NCI-H748 (cell line): ENCODE results near the gene FOXO4.

Experiments used
- DNase-seq: peaks from one replicate; lab custom pipeline; 2025; ENCODE audit not compliant: unreplicated experiment; lab: John Stamatoyannopoulos, UW

Gene FOXO4

GRCh38 chrX:71098951-71099506 lies 3.4 kb downstream of the FOXO4 start:
- DNase-seq = no peak

DNA sequence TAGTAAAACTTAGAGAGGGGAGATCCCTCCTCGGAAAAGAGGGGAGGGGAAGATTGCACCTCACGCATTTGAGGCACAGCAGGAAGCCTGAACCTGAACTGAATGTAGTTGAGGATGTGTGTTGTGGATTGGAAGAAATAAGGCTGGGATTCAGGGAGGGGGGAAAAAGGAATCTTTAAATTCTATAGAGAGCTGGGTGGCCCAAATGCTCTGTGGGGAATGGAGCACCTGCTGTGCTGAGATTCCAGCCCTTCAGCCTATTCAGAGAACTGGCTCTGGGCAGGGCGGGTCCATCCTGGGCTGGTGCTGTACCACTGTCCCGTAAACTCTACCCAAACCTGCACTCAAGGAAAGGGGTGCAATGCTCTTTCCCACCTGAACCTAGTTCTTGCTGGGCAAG lies 4.1 kb downstream of the FOXO4 start:
- no peak for DNase-seq

- no peak for DNase-seq
Measured at GRCh38 chrX:71100581-71101505, 5.2 kb downstream of the FOXO4 start.

DNA sequence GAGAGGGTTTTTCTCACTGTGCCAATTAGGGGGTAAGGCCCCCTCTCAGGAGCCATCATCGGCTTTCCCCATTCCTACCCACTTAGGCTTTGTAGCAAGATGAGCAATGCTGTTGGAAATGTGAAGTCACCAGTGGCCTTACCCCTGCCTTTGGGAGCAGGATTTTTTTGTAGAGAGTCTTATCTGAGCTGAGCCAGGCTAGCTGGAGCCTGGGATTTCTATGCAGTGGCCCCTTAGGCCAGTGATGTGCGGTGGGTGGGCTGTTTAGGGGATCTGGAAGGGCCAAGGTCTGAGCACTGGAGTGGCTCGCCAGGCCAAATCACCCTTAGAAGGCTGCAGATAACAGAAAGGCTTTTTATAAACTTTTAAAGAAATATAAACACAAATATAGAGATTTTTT lies 6.6 kb downstream of the FOXO4 start:
- DNase-seq = no peak

GRCh38 chrX:71103110-71103983 lies 7.7 kb downstream of the FOXO4 start:
- no peak for DNase-seq

- DNase-seq = no peak
Measured at GRCh38 chrX:71105628-71106027, 10.0 kb downstream of the FOXO4 start.

GRCh38 chrX:71106427-71106826 lies 10.8 kb downstream of the FOXO4 start, which contains the start of gene CXorf65:
Gene CXorf65 (minus strand): TSS chrX:71106740. CDS start chrX:71106556, 184 bp downstream.
- DNase-seq = no peak

DNA sequence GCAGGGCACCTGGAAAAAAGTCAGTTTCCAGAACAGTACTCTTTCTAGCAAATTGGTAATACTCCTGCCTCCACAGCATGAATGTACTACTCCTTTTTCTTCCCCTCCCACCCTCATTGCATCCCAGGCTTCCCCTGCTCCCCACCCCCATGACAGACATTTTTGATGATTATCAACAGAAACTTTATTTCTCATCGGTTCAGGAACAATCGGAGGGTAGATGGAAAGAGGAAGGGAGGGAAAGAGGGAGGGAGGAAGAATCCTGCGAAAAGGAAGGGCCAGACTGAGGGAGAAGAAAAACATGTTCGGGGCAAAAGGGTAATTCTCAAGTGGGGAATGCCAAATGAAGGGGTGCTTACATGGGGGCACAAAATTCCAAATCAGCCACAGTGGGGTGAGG lies 11.6 kb downstream of the FOXO4 start:
- DNase-seq = no peak

DNA sequence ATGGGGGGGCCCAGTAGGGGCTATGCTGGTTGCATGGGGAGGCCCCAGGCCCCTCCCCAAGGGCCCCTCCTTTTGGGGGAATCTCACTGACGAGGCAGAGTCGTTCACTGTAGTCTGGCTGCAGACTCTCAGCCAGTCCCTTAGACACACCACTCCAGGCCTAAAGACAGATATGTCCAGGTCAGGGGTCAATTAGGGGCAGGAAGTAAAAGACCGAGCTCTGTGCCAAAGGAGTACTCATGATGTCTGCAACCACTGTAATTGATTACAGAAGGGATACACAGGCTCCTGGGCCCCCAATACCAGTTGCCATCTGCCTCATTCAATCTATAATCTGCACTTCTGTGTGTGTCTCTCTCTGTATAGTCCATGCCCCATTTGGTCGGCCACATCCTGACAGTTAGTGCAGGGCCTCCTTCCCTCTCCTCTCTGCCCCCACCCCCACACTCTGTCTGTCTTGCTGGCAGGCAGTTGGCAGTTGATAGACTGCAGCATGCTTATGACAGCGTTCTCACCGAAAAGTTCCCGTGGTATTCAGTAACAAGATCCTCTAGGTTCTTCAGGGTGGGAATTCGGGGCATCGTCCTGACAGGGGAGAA lies 12.2 kb downstream of the FOXO4 start:
- DNase-seq = no peak

DNA sequence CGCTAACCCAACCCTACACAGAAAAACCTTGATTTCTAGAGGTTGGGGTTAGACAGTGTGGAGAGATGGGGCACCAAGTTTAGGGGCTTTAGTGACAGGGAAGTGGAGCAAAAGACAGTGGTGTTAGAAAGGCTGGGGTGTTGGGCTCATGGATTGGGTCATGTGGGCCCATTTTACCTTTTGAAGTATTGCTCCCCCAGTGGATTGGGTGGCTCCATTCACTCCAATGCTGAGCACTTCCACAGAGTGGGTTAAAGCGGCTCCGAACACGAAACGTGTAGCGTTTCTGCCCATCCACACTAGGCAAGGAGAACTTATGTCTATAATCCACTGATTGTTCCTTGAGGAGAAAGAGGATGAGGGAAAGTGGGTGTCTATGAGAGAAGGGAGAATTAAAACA lies 13.4 kb downstream of the FOXO4 start:
- DNase-seq = no peak

DNA sequence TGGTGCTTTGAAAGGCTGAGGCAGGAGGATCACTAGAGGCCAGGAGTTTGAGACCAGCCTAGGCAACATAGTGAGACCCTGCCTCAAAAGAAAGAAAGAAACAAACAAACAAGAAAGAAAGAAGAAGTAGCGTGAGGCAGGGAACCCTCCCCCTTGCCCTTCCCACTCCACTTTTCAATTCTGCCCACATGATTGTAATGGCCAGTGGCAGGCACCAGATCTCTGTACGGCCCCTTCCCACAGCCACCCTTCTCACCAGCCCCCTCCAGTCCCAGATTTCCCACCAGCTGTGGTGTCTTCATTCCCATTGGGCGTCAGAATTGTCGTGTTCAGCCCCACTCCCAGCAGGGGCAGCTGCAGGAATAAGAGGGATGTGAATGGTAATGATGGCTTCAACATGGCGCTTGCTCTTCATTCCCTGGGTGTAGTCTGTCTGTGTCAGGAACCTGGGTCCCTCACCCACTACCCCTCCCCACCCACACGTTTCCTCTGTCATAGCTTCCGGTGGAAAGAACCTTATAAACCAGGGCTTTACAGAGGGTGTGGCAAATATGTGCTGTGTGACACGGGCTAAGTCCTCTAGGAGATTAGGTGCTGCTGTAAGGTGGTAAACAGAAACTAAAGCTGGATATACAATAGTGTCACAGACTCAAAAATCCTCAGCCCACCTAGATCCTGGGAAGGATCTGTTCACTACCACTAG lies 15.6 kb downstream of the FOXO4 start, which contains the start of gene IL2RG:
Gene IL2RG (minus strand): TSS at position 437 of the 703 bp plus-strand sequence. CDS start 38 bp downstream, at position 399.
- peak; percentile 7 for DNase-seq

GRCh38 chrX:71111921-71112431 lies 16.3 kb downstream of the FOXO4 start:
- DNase-seq = no peak

GRCh38 chrX:71117358-71117757 lies 21.7 kb downstream of the FOXO4 start:
- peak; percentile 4 for DNase-seq

GRCh38 chrX:71118032-71118984 lies 22.7 kb downstream of the FOXO4 start, which contains the start of gene MED12:
Gene MED12 (plus strand): TSS chrX:71118596. CDS start chrX:71118755, 159 bp downstream.
- DNase-seq = peak; percentile 85

- peak; percentile 4 for DNase-seq
Measured at GRCh38 chrX:71118985-71119535, 23.4 kb downstream of the FOXO4 start.

- DNase-seq = no peak
Measured at GRCh38 chrX:71128166-71128833, 32.6 kb downstream of the FOXO4 start.

DNA sequence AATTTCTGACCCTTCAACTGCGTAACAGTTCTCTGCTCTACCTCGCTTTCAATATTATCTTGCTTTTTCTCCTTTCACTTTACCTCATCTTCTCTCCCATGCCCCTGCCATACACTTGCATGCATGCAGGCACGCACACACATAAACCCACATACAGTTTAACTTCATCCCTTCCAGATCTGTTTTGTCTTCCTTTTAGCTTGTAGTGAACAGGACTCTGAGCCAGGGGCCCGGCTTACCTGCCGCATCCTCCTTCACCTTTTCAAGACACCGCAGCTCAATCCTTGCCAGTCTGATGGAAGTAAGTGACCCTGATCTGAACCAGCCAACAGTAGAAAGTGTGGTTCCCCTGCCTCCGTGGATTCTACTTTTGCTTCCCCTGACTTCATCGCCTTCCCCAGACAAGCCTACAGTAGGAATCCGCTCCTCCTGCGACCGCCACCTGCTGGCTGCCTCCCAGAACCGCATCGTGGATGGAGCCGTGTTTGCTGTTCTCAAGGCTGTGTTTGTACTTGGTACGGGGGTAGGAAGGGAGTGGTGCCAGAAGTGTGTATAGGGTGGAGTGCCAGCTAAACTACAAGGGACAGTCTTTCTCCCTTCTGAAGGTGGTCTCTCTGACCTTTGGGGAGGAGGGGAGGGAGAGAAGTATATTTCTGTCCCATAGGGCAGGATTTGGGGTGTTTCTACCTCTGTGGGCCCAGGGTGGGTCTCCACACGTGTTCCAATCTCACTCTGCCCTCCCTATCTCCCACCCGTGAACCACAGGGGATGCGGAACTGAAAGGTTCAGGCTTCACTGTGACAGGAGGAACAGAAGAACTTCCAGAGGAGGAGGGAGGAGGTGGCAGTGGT lies 33.5 kb downstream of the FOXO4 start:
- peak; percentile 39 for DNase-seq
